Subcutaneous adipose tissue (tissue), 4 donors: ENCODE results near the gene CYTH3. TPM values are rescaled to one million over a fixed set of nuclear protein-coding genes. Genes with fewer than 3 reads are reported as not detected.

Experiments
- CTCF ChIP-seq: fragments of 450-650 bp; IDR thresholded peaks from one replicate; pipeline ENCODE4 v1.5.1; 2016; ENCODE audit warnings: low read depth, mild to moderate bottlenecking, control low read depth, antibody characterized with exemption, moderate library complexity
- total RNA-seq, 4 donors: library from RNA; depleted of rRNA; stranded (reverse); fragments of >200 nt; gene quantifications; one replicate each; pipeline ENCODE4 v1.1.0, GENCODE V29; 2016

CYTH3 gene
- total RNA-seq, 4 donors from 2014 or later = 23.6 to 84.0 (median 34.8) TPM

GRCh38 chr7:6179620-6180343 lies 92.6 kb downstream of the CYTH3 start:
- TF ChIP-seq CTCF = no peak

GRCh38 chr7:6178298-6179029 lies 94.0 kb downstream of the CYTH3 start:
- TF ChIP-seq CTCF = no peak

- no peak for TF ChIP-seq CTCF
Observed at GRCh38 chr7:6175645-6176044, 96.8 kb downstream of the CYTH3 start.

GRCh38 chr7:6172910-6173295 lies 99.5 kb downstream of the CYTH3 start:
- TF ChIP-seq CTCF = no peak

- TF ChIP-seq CTCF = no peak
Observed at GRCh38 chr7:6172224-6172909, 100.1 kb downstream of the CYTH3 start.

- no peak for TF ChIP-seq CTCF
Observed at GRCh38 chr7:6171532-6172223, 100.7 kb downstream of the CYTH3 start.
